Endothelial cell (in vitro differentiated cells): ENCODE measurements around the gene CXXC4. TPM values are rescaled to one million over a fixed set of nuclear protein-coding genes. Genes with fewer than 3 reads are reported as not detected.

Experiments
- DNase-seq: peaks from one replicate; pipeline ENCODE4 v3.0.0; 2021; ENCODE audit warnings: low spot score
- H3K27ac Mint-ChIP-seq: one replicate; pipeline ENCODE4 v1.8.0; 2021; ENCODE audit warnings: mixed read lengths, inconsistent platforms; ENCODE audit not compliant: unreplicated experiment
- H3K27me3 Mint-ChIP-seq: one replicate; pipeline ENCODE4 v1.8.0; 2021; ENCODE audit warnings: mild to moderate bottlenecking, moderate library complexity, mixed read lengths, inconsistent platforms; ENCODE audit not compliant: unreplicated experiment
- H3K36me3 Mint-ChIP-seq: one replicate; pipeline ENCODE4 v1.8.0; 2021; ENCODE audit warnings: mild to moderate bottlenecking, low read depth, mixed read lengths, inconsistent platforms; ENCODE audit not compliant: unreplicated experiment
- H3K4me1 Mint-ChIP-seq: one replicate; pipeline ENCODE4 v1.8.0; 2021; ENCODE audit warnings: mild to moderate bottlenecking, mixed read lengths, inconsistent platforms; ENCODE audit not compliant: unreplicated experiment
- H3K4me3 Mint-ChIP-seq: one replicate; pipeline ENCODE4 v1.8.0; 2021; ENCODE audit warnings: mild to moderate bottlenecking, mixed read lengths, inconsistent platforms; ENCODE audit not compliant: unreplicated experiment
- H3K9me3 Mint-ChIP-seq: one replicate; pipeline ENCODE4 v1.8.0; 2021; ENCODE audit warnings: mixed read lengths, inconsistent platforms; ENCODE audit not compliant: unreplicated experiment
- CTCF ChIP-seq: fragments of 200-600 bp; sonication (generic); IDR thresholded peaks from one replicate; pipeline ENCODE4 v1.5.0; 2021; ENCODE audit warnings: antibody characterized with exemption; ENCODE audit not compliant: unreplicated experiment
- total RNA-seq: library from RNA; stranded (reverse); fragmentation: NEBNext Ultra II Directional; extraction: Animal tissue kit (Norgen Biotek cat#: 25700); gene quantifications from one replicate; pipeline ENCODE4 v1.2.1, GENCODE V29; 2021; ENCODE audit not compliant: unreplicated experiment

CXXC4 gene
- total RNA-seq, 1 donor from 2014 or later: 1.6 TPM

- Mint-ChIP-seq H3K4me3 (no peak overlapping the region), H3K36me3 (no peaks in the 10 kb centered on the region), H3K27me3 (no peaks in the 10 kb centered on the region), H3K4me1 (no peaks in the 10 kb centered on the region), H3K27ac (no peak overlapping the region), H3K9me3 (no peaks in the 10 kb centered on the region)
- no peak for TF ChIP-seq CTCF
- no peak for DNase-seq
These were observed 29.1 kb downstream of the CXXC4 start for GRCh38 chr4:104465619-104466018.

DNA sequence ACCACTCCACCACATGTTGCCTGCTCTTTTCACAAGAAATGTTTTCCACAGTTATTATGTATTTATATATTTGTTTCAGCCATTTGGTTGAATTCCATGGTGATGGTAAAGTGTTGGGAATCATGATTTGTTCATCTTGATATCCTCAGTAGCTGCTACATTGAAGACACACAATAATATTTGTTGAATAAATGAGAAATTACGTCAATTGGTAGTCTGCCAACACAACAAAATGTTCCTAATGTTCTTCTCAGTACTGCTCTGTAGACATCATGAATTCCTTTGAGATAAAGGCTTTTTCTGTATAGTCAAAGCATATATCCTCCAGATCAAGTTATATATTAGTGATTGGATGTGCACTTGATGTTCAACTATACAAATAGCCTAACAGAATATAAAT is 29.5 kb downstream of the CXXC4 start:
- TF ChIP-seq CTCF: no peak
- no peaks in the 10 kb centered on the region for H3K9me3 Mint-ChIP-seq
- no peaks in the 10 kb centered on the region for H3K36me3 Mint-ChIP-seq
- no peaks in the 10 kb centered on the region for H3K4me1 Mint-ChIP-seq
- H3K27ac Mint-ChIP-seq: no peak overlapping the region
- no peak for DNase-seq
- no peaks in the 10 kb centered on the region for H3K27me3 Mint-ChIP-seq
- H3K4me3 Mint-ChIP-seq: no peak overlapping the region

DNA sequence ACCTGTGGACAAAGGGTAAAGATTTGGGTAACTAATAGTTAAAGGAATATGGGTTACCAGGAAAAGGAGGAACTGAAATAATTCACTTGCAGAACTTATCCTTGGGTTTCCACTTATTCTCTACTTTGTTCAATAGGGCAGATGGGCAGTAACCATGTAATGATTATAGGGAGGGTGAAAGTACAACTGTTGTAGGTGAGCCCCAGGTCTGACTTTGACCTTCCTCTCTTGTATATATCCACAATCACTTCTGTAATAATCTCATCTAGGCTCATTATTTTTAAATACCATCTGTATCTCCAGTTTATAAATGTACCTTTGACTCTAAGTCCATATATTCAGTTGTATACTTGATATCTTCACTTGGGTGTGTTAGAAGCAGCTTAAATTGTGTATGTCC is 32.1 kb downstream of the CXXC4 start:
- no peak for DNase-seq
- no peaks in the 10 kb centered on the region for H3K9me3 Mint-ChIP-seq
- H3K4me1 Mint-ChIP-seq: no peaks in the 10 kb centered on the region
- no peak overlapping the region for H3K4me3 Mint-ChIP-seq
- no peaks in the 10 kb centered on the region for H3K36me3 Mint-ChIP-seq
- no peak overlapping the region for H3K27ac Mint-ChIP-seq
- H3K27me3 Mint-ChIP-seq: no peaks in the 10 kb centered on the region
- no peak for TF ChIP-seq CTCF

DNA sequence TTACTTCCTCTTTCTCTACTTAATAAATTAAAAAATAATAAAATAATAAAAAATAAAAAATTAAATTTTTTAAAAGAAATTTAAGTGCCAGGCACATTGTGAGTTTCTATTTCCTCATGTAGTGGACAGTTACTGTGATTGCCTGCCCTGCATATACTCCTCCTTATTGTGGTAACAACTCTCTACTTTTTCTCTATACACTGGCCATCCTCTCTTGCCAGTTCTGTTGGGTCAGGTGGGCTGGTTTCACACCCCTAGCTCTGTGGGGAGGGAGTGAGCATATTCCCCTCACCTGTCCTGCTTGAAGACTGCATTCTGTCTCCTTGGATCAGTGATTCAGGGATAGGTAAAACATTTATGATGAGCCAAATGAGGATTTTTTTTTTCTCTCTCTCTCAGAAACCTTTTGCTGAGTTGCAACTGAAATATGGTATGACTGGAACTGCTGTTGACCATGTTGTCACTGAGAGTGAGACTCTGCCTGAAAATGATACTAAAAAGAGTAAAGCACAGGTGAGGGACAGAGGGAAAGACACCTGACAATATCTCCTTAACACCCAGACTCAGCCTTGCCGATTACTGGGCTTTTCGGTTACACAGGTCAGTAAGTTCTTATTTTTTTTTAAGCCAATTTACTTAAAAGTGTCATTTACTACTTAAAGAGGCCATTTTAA is 37.2 kb downstream of the CXXC4 start:
- Mint-ChIP-seq H3K9me3 (no peaks in the 10 kb centered on the region), H3K4me3 (no peak overlapping the region), H3K27me3 (no peaks in the 10 kb centered on the region), H3K4me1 (no peaks in the 10 kb centered on the region), H3K27ac (no peak overlapping the region), H3K36me3 (no peaks in the 10 kb centered on the region)
- TF ChIP-seq CTCF: no peak
- no peak for DNase-seq

GRCh38 chr4:104451573-104451972 is 43.1 kb downstream of the CXXC4 start:
- Mint-ChIP-seq H3K9me3 (no peaks in the 10 kb centered on the region), H3K4me1 (no peaks in the 10 kb centered on the region), H3K27me3 (no peaks in the 10 kb centered on the region), H3K27ac (no peak overlapping the region), H3K36me3 (no peaks in the 10 kb centered on the region), H3K4me3 (no peak overlapping the region)
- no peak for DNase-seq
- no peak for TF ChIP-seq CTCF
